NCI-H510A (cell line): ENCODE measurements around the gene FMNL2.

Experiments used
- DNase-seq: peaks from one replicate; lab custom pipeline; 2025; lab: John Stamatoyannopoulos, UW

Gene FMNL2

DNA sequence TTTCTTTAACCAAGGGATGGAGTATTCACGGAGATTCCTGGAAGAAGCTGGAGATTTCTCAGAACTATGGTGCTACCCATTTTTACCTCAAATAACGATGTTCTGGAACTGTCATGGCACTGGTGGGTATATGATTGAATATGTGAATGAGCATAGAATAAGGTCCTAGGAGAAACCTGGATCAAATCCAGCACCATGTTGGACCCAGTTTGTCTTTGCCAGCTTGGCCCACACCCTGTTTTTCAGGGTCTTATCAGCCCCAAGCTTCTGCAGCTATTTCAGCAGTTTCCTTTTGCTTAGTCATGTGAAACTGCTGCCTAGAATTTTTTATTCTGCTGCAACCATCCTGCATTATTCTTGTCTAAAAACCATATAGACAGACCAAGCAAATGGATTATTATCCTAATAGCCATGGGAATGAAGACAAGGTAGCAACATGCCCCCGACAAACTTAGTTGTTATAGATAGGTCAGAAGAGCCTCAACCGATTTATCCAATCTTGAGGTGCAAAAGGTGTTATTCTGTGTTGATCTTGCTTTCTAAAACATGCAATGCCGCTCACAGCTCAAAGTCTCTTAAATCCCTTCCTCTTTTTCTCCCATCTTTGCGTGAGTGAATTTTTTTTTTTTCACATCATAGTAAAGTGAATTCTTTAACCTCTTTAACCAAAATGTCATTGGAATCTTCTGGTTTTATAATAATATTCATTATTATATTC lies 248.7 kb downstream of the FMNL2 start:
- no peak for DNase-seq

DNA sequence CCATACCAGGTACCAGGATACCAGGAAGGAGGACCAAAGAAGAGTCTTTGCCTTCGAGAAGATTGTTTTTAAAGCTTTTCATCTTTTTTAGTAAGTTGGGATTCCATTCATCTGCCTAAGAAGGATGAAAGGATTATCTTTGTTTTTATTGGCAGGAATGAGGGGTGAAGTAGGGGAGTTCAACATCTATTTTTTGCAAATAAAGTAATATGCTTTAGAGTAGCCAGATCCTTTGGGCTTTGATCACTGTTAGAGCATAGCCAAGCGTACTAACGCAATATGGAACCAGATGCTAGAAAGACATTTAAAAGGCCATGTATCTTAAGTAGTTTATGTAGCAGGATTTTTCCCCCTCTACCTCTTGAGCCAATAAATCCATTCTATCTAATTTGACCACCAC lies 249.3 kb downstream of the FMNL2 start:
- DNase-seq: no peak

DNA sequence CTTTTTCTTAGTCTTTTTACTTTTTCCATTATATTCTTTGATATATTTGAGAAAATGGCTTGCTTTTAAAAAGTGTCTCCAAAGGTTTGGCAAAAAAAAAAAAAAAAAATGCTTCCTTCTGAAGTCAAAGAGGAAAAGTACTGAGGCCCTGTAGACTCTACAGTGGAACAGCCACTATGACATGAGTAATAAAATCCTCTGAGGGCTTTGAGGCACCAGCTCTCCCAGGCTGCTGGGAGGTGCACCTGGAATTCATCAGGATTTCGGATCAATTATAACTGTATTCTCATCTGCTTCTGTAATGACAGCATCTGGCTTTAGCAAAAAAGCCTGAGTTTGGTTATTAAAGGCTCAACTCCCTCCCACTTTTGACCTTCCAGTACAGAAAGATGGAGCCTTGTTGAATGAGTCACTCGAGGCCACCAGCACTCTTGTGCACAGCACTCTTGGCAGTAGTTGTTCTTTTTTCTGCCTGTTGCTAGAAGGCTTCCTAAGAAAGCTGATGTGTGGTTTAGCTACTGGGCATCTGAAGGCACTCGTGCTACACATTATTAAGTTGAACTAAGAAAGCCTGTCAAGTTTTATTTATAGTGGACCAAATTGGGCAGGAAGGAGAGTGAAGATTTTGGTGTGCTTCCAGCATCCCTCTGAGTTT lies 251.0 kb downstream of the FMNL2 start:
- no peak for DNase-seq

DNA sequence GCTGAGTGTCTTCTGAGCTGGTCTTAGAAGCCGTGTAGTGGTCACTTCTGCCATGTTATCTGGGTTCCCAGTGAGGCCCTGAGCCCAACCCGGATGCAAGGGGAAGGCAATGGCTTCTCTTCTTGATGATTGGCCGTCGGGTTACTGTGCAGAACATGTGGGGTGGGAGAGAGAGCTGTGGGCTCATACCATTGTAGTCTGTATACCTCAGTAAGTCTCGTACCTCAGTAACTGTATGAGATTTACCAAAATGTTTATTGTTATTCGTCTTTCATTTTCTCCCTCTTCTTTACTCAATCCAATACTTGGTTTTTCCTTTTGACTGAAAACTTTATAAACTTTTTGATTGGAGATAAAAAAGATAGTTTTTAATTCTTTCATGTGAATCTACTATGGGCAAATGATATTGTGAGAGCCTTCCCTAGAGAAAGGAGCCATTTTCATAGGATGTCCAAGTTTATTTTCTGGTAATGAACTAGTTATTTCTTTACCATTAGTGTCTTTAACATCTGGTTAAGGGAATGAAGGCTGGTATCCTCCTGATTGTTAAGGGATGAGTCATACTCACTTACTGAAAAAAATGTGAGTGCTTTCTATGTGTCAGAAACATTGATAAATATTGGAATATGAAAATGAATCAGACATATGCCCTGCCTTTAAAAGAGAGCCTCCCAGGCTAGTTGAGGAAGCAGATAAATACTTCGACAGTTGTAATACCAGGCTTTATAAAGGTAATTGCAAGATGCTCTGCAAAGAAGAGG lies 252.4 kb downstream of the FMNL2 start:
- no peak for DNase-seq

GRCh38 chr2:152588998-152589397 lies 254.0 kb downstream of the FMNL2 start:
- no peak for DNase-seq

DNA sequence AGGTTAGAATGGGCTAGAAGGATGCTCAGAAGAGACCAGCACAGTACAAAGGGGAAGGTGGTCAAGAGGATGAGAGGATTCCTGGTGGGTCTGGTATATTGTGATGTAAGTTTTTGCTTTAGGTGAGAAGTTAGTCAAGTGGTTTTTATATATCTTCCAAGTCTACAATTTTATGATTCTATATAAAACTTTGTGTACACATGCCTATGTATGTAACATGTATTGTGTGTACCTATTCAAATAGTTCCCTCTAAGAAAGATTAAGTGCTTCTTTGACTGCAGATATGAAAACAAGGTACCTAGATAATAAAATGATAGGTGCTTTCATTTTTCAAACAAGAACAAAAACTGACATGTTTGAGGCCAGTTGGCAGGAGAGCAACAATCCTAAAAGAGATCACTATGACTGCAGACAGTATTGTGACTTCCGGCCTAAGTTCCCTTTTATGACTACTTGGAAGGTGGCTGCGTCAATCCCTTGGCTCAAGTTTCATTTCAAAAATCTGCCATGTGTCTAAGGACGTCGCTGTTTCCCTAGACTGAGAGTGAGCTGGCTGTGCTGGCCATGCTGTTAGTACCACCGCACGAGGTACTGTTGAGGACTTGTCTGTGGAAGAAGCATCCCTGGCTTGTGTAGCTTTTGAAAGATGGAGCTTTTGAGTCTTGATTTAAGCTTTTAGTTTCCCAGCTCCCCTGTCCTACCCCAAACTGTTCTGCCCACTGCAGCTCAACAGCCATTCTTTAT lies 259.2 kb downstream of the FMNL2 start:
- DNase-seq: no peak

DNA sequence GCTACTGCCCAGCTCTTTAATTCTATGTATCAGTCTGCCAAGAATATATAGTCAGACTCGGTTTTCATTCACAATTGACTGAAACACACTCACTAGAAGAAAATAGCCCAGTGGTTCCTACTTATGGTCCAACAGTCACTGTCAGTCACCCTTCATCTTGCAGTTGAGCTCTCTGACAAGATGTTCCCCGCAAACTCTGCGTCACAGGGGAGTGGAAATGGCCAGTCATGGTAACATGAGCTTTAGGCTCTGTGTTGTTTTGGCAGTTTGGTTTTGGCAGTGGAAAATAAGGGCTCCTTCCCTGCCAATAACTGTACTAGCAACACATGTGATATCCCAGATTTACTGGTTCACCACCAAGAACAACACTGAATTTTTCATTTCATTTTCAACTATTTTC lies 259.8 kb downstream of the FMNL2 start:
- DNase-seq: no peak

DNA sequence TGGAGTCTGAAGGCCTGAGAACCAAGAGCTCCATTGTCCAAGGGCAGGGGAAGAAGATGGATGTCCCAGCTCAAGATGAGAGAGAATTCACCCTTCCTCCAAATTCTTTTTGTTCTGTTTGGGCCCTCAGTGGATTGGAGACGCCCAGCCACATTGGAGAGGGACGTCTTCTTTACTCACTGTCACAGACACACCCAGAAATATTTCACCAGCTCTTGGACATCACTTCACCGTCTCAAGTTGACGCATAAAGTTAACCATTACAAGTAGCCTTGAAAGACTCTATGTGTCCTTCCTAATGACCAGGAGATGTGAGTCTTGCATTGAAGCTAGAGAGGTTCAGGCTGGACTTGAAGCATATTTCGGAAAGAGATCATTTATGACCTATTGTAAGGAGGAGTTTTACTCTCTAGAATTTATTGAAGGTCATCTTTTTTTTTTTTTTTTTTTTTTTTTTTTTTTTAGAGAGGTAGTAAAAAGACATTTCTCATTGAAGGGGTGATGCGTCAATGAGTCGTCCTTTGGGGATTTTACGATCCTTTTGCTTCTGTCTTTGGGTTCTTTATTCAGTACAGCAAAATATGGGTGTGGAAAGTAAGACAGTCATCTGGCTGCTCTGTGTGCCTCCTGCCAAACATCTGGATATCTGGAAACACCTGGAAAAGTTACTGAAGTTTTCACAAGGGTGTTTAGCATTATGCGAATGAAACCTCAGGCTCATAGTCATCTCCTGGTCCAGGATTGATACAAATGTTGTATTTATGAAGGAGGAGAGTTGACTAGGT lies 264.2 kb downstream of the FMNL2 start:
- DNase-seq: no peak

- DNase-seq: no peak
Measured at GRCh38 chr2:152600051-152600657, 265.2 kb downstream of the FMNL2 start.

- DNase-seq: no peak
Measured at GRCh38 chr2:152600697-152601096, 265.7 kb downstream of the FMNL2 start.

GRCh38 chr2:152602750-152603149 lies 267.8 kb downstream of the FMNL2 start:
- DNase-seq: no peak

GRCh38 chr2:152603166-152603565 lies 268.2 kb downstream of the FMNL2 start:
- DNase-seq: no peak

GRCh38 chr2:152606081-152606480 lies 271.1 kb downstream of the FMNL2 start:
- no peak for DNase-seq

GRCh38 chr2:152606941-152607340 lies 272.0 kb downstream of the FMNL2 start:
- DNase-seq: no peak

GRCh38 chr2:152607793-152608300 lies 272.9 kb downstream of the FMNL2 start:
- no peak for DNase-seq

- DNase-seq: no peak
Measured at GRCh38 chr2:152609154-152609553, 274.2 kb downstream of the FMNL2 start.

DNA sequence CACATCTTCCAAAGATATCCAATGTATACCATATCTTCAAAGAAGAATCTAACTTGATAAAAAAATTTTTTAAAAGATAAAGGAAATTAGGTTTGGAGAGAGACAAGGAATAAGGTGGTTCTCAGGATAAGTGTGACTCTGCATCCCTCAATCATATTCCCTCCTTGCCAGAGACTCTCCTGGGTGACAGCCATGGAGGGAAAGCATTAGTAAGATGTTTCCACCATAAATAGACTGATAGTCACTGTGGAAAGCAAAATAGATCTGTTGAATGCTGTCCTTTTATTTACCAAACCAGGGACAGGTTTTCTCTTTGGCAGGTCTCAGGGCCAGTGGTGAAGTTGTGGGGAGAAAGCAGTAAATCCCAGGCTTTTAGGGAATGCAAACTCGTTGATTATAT lies 274.7 kb downstream of the FMNL2 start:
- DNase-seq: no peak

GRCh38 chr2:152611458-152612231 lies 276.7 kb downstream of the FMNL2 start:
- no peak for DNase-seq

DNA sequence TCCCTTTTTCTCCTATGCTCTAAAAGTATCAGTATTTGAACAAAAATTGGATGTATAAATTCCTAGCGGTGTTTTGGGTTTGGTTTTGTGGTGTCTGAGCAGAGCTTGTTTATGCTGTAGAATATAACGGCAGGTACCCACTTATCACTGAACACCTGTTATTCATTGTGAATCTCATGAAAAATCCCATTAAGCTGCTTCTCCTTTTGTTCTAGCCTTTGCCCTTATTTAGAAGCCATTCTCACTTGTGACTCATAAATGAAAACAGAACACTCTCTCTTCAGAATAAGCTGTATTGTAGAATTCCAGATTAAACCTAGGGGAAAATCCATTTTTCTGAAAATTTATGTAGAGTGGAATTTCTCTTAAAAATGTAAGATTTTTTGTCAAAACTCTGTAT lies 278.3 kb downstream of the FMNL2 start:
- DNase-seq: no peak

GRCh38 chr2:152615177-152615576 lies 280.2 kb downstream of the FMNL2 start:
- no peak for DNase-seq
